Colonic mucosa (tissue), 4 donors: ENCODE data around the gene SPTAN1. TPM values are rescaled to one million over a fixed set of nuclear protein-coding genes. Genes with fewer than 3 reads are reported as not detected.

Experiments used
- DNase-seq: peaks from one replicate; pipeline ENCODE4 v3.0.0-alpha.2; 2020
- H3K27ac ChIP-seq: fragments of 200-600 bp; one replicate; pipeline ENCODE4 v1.8.0; 2021
- H3K27me3 ChIP-seq: fragments of 200-600 bp; one replicate; pipeline ENCODE4 v1.8.0; 2021
- H3K36me3 ChIP-seq: fragments of 200-600 bp; one replicate; pipeline ENCODE4 v1.8.0; 2021
- H3K4me1 ChIP-seq: fragments of 200-600 bp; one replicate; pipeline ENCODE4 v1.8.0; 2021; ENCODE audit warnings: mild to moderate bottlenecking
- H3K4me3 ChIP-seq: fragments of 200-600 bp; one replicate; pipeline ENCODE4 v1.8.0; 2021
- H3K9ac ChIP-seq, 2 donors: one replicate each; pipeline ENCODE4 v1.7.0; 2013; ENCODE audit warnings: control low read depth in 2 of 2, low read depth in 2 of 2, low read length in 2 of 2
- H3K9me3 ChIP-seq: fragments of 200-600 bp; one replicate; pipeline ENCODE4 v1.8.0; 2021
- intact Hi-C: fragments of 100-400 bp; cut with DNase I; formaldehyde crosslinking; loops from one replicate; pipeline ENCODE4 v1.14.1; 2022
- total RNA-seq, 2 donors: library from RNA; stranded (reverse); fragmentation: NEBNext Ultra II Directional in 1 of 2; extraction: Animal tissue kit (Norgen Biotek cat#: 25700) in 1 of 2; gene quantifications; one replicate each; pipeline ENCODE4 v1.2.1, GENCODE V29; 2021
- TF ChIP-seq, protein P1 (sequence below): fragments of 200-600 bp; IDR thresholded peaks from one replicate; pipeline ENCODE4 v1.8.0; 2022; ENCODE audit warnings: antibody characterized with exemption, mild to moderate bottlenecking
- donor health status: healthy.
- donor health status: DM: no; HTN: no; CAD: no.
- donor health status: DM: no; HTN: no; CAD: no.

Gene SPTAN1
- total RNA-seq, 2 donors from 2014 or later: 263 to 282 TPM

DNA sequence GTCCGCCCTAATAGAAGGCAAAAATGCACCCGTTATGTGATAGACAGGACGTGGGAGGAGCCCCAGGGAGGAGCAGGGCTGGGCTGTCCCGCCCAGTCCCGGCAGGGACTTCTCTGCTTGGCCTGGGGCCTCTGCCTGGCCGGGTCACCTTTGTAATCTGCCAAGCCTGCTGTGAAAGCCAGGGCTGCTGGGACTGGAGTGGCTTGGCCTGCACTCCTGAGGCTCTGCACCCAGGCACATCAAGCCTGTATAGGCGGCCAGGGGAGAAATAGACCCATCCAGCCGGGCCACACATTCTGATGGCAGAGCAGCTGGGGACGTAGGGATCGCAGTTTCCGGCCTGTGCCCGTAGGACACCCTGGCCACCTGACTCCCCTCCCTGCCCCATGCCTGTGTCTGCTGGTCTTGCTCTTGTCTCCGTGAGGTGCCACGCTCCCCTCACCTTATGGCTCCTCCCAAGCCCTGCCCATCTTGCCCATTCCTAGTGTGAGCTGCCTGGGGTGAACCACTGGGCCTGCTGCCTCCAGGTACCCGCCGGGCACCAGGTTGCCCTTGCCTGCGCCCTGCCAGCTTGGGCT is 76.2 kb downstream of the SPTAN1 start:
- H3K4me3 ChIP-seq: no peak overlapping the region
- H3K9ac ChIP-seq: no peak overlapping the region
- H3K27me3 ChIP-seq: no peaks in the 10 kb centered on the region
- no peak for DNase-seq
- peaks cover 51% of the 10 kb centered on the region for H3K36me3 ChIP-seq
- TF ChIP-seq, protein P1, sequence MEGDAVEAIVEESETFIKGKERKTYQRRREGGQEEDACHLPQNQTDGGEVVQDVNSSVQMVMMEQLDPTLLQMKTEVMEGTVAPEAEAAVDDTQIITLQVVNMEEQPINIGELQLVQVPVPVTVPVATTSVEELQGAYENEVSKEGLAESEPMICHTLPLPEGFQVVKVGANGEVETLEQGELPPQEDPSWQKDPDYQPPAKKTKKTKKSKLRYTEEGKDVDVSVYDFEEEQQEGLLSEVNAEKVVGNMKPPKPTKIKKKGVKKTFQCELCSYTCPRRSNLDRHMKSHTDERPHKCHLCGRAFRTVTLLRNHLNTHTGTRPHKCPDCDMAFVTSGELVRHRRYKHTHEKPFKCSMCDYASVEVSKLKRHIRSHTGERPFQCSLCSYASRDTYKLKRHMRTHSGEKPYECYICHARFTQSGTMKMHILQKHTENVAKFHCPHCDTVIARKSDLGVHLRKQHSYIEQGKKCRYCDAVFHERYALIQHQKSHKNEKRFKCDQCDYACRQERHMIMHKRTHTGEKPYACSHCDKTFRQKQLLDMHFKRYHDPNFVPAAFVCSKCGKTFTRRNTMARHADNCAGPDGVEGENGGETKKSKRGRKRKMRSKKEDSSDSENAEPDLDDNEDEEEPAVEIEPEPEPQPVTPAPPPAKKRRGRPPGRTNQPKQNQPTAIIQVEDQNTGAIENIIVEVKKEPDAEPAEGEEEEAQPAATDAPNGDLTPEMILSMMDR: no peak
- H3K27ac ChIP-seq: no peak overlapping the region
- H3K9me3 ChIP-seq: no peaks in the 10 kb centered on the region
- intact Hi-C loops: no loop called here
- H3K4me1 ChIP-seq: no peaks in the 10 kb centered on the region

DNA sequence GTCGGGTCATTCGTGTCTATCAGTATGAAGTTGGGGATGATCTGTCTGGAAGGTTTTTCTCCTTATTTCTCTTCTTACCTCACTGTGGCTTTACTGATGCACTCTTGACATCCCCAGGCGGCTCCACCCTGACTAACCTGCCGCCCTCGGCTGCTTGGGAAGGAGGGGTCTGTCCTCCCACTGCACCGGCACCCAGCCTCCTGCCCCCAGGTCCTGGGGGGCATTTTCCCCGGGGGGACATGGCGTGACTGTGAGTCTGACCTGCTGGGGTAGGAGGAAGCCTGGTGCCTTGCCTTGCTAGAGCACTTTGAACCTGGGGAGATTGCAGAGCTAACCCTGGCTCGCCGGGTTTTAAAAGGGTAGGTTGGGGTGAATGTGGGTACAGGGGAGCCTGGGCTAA is 76.7 kb downstream of the SPTAN1 start:
- H3K36me3 ChIP-seq: peaks cover 52% of the 10 kb centered on the region
- H3K4me1 ChIP-seq: no peaks in the 10 kb centered on the region
- no peak overlapping the region for H3K9ac ChIP-seq
- no peaks in the 10 kb centered on the region for H3K27me3 ChIP-seq
- TF ChIP-seq, protein P1: no peak
- DNase-seq: no peak
- H3K27ac ChIP-seq: no peak overlapping the region
- intact Hi-C loops: no loop called here
- no peak overlapping the region for H3K4me3 ChIP-seq
- no peaks in the 10 kb centered on the region for H3K9me3 ChIP-seq

DNA sequence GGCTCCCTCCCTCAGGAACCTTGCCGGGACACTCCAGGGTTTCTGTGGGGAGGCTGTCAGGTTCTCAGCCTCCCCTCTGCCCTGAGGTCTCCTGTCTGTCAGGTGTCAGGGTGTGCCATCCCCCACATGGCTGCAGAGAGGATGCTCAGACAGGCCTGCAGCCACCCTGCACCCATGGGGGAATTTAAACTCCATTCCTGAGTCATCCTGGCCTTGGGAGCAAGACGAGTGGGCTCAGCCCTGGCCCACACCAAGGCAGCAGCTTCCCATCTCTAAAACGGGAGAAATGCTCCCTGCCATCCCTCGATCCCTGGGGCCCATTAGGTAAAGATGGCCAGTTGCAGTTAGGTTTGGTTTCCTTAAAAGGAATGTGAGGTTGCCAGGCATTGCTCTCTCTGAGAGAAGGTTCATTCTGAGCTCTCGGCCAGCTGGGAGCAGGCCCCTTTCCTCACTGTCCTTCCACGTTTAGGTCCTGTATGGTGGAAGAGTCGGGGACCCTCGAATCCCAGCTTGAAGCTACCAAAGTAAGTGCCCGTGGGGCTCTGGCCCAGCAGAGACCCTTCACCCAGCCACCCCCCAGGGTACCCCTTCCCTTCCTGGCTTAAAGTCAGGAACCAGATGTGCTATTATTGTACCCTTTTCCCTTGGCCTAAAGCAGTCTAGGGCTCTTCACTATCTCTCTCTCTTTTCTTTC is 77.6 kb downstream of the SPTAN1 start:
- DNase-seq: no peak
- Histone ChIP-seq H3K9me3 (no peaks in the 10 kb centered on the region), H3K4me1 (peaks cover 6% of the 10 kb centered on the region), H3K27ac (no peak overlapping the region), H3K27me3 (no peaks in the 10 kb centered on the region), H3K4me3 (no peak overlapping the region), H3K36me3 (peaks cover 47% of the 10 kb centered on the region), H3K9ac (no peak overlapping the region)
- intact Hi-C loops: no loop called here
- TF ChIP-seq, protein P1: no peak

DNA sequence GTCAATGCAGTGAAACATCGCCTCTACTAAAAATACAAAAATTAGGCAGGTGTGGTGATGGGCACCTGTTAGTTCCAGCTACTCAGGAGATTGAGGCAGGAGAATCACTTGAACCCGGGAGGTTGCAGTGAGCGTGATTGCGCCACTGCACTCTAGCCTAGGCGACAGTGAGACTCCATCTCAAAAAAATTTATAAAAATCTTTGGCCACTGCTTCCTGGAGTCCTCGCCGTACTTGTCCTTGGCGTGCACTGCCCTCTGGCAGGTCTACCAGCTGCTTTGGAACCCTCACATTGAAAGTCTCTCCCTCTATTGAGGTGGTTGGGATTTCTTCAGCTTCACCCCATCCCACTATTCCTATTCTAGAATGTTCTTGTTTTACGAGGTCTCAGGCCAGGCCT is 79.2 kb downstream of the SPTAN1 start:
- H3K9me3 ChIP-seq: no peaks in the 10 kb centered on the region
- no peak overlapping the region for H3K4me3 ChIP-seq
- no peak overlapping the region for H3K27ac ChIP-seq
- H3K4me1 ChIP-seq: peaks cover 7% of the 10 kb centered on the region
- DNase-seq: no peak
- H3K36me3 ChIP-seq: peaks cover 39% of the 10 kb centered on the region
- no peak overlapping the region for H3K9ac ChIP-seq
- H3K27me3 ChIP-seq: no peaks in the 10 kb centered on the region
- intact Hi-C loops: no loop called here
- TF ChIP-seq, protein P1: no peak

DNA sequence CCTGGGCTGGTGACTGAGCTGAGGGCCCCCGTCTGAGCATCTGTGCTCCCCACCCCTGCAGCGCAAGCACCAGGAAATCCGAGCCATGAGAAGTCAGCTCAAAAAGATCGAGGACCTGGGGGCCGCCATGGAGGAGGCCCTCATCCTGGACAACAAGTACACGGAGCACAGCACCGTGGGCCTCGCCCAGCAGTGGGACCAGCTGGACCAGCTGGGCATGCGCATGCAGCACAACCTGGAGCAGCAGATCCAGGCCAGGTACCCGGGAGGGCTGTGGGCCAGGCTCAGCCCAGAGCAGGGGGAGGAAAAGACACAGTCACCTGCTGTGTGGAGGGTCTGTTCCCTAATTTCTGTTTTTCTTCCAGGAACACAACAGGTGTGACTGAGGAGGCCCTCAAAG is 79.7 kb downstream of the SPTAN1 start:
- intact Hi-C loops: no loop called here
- DNase-seq: no peak
- Histone ChIP-seq H3K27me3 (no peaks in the 10 kb centered on the region), H3K4me3 (no peak overlapping the region), H3K36me3 (peaks cover 35% of the 10 kb centered on the region), H3K9me3 (no peaks in the 10 kb centered on the region), H3K9ac (no peak overlapping the region), H3K4me1 (peaks cover 7% of the 10 kb centered on the region), H3K27ac (no peak overlapping the region)
- TF ChIP-seq, protein P1: no peak
